Forelimb muscle (tissue), 1 donor: Measurements from ENCODE around the gene SLC51B. TPM values are rescaled to one million over a fixed set of nuclear protein-coding genes. Genes with fewer than 3 reads are reported as not detected.
"Not testable (repeated sequence)": the region's sequence is repeated elsewhere in the genome, so short reads cannot be mapped to it uniquely, and the experiment has no call there.

Source experiments
- DNase-seq: peaks from one replicate; pipeline ENCODE4 v3.0.0-alpha.2; 2013; ENCODE audit warnings: low read depth
- polyA plus RNA-seq: library from polyadenylated mRNA; unstranded; fragments of 120-200 nt; gene quantifications from one replicate; pipeline ENCODE4 v1.2.1, GENCODE V29; 2013; ENCODE audit not compliant: insufficient read length

SLC51B gene
- polyA plus RNA-seq, 1 donor = 1.3 TPM

GRCh38 chr15:65066001-65066634 lies 20.9 kb downstream of the SLC51B start:
- DNase-seq = no peak

DNA sequence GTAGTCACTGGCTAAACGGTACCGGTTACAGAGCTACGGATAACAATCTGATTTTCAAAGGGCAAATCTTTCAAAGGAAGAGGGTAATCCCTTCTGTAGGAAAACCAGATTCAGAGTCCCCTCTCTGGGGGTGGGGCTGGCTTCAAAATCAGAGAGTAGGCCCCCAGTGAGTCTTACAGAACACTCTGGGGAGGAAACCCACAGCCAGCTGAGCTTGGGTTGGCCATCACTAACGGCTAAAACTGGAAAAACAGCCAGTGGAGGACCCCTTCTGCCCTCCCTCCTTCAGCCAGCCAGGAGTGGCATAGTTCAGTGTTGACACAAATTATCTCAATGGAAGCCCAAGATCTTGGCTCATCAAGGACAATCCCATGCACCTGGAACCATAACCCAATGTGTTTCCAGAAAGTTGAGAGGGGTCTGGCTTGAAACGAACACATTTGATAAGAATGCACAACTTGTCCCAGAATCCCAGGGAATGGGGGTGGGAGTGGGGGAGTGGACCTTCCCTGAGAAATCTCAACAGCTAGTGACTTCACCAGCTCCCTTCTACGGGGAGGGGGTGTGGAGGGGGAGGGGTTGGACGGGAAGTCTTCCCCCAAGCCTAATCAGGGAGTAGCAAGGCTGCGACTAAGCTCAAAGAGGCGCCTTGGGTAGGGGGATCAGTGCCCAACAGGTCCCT lies 21.6 kb downstream of the SLC51B start:
- DNase-seq = no peak

DNA sequence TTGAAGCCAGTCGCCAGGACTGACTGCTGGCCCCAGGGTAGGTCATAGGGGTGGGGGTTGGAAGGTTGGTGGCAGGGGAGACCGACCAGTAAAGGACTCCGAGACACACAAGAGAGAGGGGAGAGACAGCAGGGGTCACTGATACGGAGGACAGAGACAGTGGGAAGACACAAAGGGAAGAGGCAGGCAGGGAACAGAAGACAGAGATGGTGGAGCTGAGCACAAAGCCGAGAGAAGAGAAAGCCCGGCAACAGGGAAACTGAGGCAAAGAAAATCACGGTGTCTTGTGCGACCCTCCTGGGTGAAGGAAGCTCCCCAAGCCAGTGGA lies 22.1 kb downstream of the SLC51B start:
- DNase-seq = no peak

GRCh38 chr15:65067645-65068402 lies 22.6 kb downstream of the SLC51B start, which contains the start of gene RASL12:
Gene RASL12, minus strand, starts transcription at chr15:65067991. Its CDS starts 156 bp downstream, at chr15:65067835.
- DNase-seq = no peak

DNA sequence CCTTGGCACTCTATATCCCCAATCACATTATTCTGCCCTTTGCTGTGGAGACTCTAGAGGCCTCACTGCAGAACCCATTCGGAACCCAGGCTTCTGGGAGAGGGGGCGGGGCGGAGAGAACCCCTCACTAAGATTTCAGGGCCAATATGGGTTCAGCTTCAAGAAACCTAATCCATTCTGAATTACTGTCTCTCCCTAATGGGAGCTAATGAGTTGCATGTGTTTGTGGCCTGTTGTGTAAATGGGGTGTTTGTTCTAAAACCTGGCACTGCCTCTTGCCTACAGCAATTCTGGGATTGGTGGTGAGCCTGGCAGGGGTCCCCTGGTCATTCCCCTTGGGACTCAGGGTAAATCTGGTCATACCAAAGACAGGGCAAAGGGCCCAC lies 23.2 kb downstream of the SLC51B start:
- DNase-seq = no peak

DNA sequence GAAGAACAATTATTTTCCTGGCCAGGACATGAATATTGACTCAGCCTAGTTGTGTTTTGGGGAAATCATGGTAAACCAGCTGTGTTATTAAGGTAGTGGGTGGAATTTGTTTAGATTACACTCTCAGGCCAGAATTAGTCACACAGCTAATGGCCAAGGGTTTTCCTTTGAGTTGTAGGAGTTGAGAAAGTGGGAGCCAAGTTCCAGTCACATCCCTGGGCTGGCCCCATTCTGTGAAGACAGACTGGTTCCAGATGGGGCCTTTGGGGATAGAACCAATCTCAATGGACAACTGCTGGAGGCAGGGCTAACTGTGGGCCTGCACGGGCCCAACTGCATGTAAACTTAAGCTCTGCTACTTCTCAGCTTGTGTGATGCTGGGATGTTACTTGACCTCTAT lies 24.0 kb downstream of the SLC51B start:
- DNase-seq = no peak

DNA sequence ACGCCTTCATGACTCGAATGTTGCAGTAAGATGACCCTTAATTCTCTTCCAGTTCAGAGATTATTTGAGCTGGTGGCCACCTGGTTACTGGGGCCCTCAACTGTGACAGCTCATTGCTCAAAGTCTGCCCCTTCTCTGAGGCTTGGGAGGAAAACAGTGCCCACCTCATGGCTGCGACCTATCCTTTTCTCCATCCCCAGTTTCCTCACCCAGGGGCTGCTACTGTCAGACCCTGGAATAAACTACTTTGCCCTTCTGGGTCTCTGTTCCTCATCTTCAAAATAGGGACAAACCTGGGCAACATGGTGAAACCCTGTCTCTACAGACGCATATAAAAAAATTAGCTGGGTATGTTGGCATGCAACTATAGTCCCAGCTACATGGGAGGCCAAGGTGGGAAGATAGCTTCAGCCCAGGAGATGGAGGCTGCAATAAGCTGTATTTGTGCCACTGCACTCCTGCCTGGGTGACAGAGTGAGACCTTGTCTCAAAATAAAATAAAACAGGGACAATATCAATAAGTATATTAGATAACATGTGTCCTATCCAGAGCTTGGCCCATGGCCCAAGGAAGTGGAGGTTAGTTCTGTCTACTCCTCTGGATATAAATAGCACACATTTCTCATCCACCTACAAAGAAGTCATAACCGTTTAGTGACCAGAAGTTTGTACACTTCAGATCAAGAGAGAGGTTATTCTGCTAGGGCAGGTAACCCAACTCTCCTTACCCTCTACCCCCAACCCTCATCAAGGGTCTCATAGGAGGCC lies 24.8 kb downstream of the SLC51B start:
- DNase-seq = no peak

- DNase-seq = no peak
Measured at GRCh38 chr15:65071381-65071811, 26.2 kb downstream of the SLC51B start.

DNA sequence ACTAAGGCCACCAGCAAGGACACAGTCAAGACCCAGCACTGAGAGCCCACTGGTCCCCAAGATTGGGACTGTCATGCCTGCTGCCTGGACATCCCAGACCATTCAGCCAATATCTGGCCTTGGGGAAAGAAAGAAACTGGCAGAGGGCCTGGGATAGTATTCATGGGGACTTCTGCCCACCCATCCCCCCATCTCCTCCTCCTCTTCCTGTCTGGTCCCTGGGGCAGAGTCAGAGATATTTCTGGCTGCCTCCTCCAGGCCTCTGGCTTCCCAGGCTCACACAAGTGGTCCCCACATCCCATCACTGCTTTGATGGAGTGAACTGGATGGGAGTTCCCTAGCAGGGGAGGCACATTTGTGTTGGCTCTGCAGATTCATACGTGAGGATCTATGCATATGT lies 26.8 kb downstream of the SLC51B start:
- no peak for DNase-seq

GRCh38 chr15:65072617-65073016 lies 27.4 kb downstream of the SLC51B start:
- DNase-seq = no peak

DNA sequence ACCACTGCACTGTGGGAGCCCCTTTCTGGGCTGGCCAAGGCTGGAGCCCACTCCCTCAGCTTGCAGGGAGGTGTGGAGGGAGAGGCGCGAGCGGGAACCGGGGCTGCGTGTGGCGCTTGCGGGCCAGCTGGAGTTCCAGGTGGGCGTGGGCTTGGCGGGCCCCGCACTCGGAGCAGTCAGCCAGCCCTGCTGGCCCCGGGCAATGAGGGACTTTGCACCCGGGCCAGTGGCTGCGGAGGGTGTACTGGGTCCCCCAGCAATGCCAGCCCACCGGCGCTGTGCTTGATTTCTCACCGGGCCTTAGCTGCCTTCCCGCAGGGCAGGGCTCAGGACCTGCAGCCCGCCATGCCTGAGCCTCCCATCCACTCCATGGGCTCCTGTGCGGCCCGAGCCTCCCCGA lies 29.8 kb downstream of the SLC51B start:
- not testable (repeated sequence) for DNase-seq

DNA sequence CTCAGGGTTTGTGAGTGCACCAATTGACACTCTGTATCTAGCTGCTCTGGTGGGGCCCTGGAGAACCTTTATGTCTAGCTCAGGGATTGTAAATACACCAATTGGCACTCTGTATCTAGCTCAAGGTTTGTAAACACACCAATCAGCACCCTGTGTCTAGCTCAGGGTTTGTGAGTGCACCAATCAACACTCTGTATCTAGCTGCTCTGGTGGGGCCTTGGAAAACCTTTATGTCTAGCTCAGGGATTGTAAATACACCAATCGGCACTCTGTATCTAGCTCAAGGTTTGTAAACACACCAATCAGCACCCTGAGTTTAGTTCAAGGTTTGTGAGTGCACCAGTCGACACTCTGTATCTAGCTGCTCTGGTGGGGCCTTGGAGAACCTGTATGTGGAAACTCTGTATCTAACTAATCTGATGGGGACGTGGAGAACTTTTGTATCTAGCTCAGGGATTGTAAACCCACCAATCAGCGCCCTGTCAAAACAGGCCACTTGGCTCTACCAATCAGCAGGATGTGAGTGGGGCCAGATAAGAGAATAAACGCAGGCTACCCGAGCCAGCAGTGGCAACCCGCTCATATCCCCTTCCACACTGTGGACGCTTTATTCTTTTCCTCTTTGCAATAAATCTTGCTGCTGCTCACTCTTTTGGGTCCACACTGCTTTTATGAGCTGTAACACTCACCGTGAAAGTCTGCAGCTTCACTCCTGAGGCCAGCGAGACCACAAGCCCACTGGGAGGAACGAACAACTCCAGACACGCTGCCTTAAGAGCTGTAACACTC lies 30.6 kb downstream of the SLC51B start:
- not testable (repeated sequence) for DNase-seq

- DNase-seq = no peak
Measured at GRCh38 chr15:65076486-65077290, 31.5 kb downstream of the SLC51B start, which contains the start of gene KBTBD13. Gene KBTBD13, plus strand, starts transcription at chr15:65076746. Its CDS starts 70 bp downstream, at chr15:65076816.

DNA sequence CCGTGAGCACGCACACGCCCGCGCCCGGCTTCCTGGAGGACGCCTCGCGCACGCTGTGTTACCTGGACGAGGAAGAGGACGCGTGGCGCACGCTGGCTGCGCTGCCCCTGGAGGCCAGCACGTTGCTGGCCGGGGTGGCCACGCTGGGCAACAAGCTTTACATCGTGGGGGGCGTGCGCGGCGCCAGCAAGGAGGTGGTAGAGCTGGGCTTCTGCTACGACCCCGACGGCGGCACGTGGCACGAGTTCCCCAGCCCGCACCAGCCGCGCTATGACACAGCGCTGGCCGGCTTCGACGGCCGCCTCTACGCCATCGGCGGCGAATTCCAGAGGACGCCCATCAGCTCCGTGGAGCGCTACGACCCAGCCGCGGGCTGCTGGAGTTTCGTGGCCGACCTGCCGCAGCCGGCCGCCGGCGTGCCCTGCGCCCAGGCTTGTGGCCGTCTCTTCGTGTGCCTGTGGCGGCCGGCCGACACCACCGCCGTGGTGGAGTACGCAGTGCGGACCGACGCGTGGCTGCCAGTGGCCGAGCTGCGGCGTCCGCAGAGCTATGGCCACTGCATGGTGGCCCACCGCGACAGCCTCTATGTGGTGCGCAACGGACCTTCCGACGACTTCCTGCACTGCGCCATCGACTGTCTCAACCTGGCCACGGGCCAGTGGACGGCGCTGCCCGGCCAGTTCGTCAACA lies 32.2 kb downstream of the SLC51B start:
- no peak for DNase-seq

- no peak for DNase-seq
Measured at GRCh38 chr15:65077981-65078352, 32.8 kb downstream of the SLC51B start.

GRCh38 chr15:65079580-65079979 lies 34.4 kb downstream of the SLC51B start:
- DNase-seq = no peak

DNA sequence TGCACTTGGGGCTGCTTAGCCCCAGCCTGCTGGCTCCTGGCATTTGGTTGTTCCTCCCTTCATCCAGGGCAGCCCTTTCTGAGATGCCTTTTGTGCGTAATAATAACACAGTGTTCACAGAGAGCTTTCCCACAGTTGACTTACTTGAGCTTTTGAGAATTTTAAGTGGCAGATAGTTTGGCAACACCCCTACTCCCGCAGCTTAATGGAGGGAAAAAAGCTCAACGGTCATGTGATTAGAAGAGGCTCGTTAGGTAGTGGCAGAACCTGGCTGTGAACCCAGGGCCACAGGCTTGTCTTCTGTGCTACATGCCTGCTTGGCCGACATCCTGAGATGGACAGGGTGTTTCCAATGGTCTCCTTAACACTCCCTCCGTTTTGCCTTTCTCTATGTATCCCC lies 36.1 kb downstream of the SLC51B start:
- no peak for DNase-seq

- no peak for DNase-seq
Measured at GRCh38 chr15:65081758-65082157, 36.6 kb downstream of the SLC51B start.

DNA sequence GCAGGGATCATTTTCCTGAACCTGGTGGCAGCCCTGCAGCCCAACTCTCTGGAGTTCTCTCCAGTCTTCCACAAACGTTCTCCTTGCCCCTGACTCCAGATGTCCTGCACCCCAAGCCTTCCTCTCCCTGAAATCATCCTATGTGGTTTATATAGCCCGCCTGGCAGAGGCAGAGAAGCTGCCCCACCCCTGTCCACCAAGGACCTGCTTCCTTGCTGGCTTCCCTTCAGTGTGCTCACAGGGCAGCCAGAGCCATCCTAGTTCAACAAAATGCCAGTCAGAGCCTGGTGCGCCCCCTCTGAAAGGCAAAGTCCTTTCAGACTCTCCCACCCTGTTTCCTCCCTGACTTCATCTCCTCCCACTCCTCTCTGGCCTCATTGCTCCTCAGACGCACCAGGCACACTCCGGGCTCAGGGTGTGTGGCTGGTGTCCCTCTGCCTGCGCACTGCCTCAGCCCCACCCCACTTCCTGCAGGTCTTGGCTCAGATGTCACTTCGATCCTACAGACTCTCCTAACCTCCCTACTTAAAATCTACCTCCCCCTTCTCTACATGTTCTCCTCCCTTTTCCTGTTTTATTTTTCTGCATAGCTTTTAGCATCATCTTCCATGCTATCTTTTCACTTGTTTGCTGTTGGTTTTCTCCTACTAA lies 37.2 kb downstream of the SLC51B start:
- no peak for DNase-seq
